K562 (cell line): Measurements from ENCODE around the gene SYK. TPM values are rescaled to one million over a fixed set of nuclear protein-coding genes. Genes with fewer than 3 reads are reported as not detected.
"Not testable (repeated sequence)": the region's sequence is repeated elsewhere in the genome, so short reads cannot be mapped to it uniquely, and the experiment has no call there.

Experiments
- ATAC-seq: fragments of 200-7000 bp; cut with Tn5 transposase; 3 replicates; pipeline ENCODE4 v1.9.1; 2020; ENCODE audit warnings: moderate library complexity
- BruUV-seq: library from RNA; stranded (reverse); fragments of 400-500 nt; replicated peaks from 2 replicates; lab custom pipeline; 2021; lab: Mats Ljungman, UMichigan
- CTCF ChIA-PET: fragments of 300-600 bp; formaldehyde crosslinking; extraction: SDS; loops from one replicate; lab custom pipeline; 2021; ENCODE audit warnings: low intra/inter-chr PET ratio; lab: Yijun Ruan, JAX
- POLR2A ChIA-PET: fragments of 300-600, 350-650 bp; sonication (Branson Sonifier 250); formaldehyde crosslinking; extraction: SDS; loops from one replicate; lab custom pipeline; 2021; ENCODE audit warnings: antibody characterized with exemption, inconsistent platforms; lab: Yijun Ruan, JAX
- DNase-seq, 4 experiments: peaks; one replicate each; pipeline versions ENCODE4 v3.0.0 to v3.0.0-alpha.2; 2011 to 2018; ENCODE audit warnings: low spot score in 3 of 4, mixed read lengths in 3 of 4; ENCODE audit errors: extremely low read depth in 1 of 4
- FAIRE-seq: peaks from 2 replicates; lab custom pipeline; 2011; peaks lifted over from hg19 to GRCh38; lab: Jason Lieb, UNC
- H2AFZ ChIP-seq: 2 replicates; pipeline ENCODE4 v1.6.0; 2011; ENCODE audit warnings: low read depth, low read length, control low read depth, inconsistent platforms
- H3K27ac ChIP-seq: fragments of 200-600 bp; 3 replicates; pipeline ENCODE4 v1.8.0; 2011; ENCODE audit warnings: low read depth, mild to moderate bottlenecking, control low read depth, inconsistent platforms, low read length, moderate library complexity, mixed read lengths; ENCODE audit errors: extremely low read depth
- H3K27me3 ChIP-seq, 2 experiments: fragments of 300-600 bp in 1 of 2; 2 replicates in 1 of 2; 3 replicates in 1 of 2; pipeline versions ENCODE4 v1.6.0 to v1.8.0; 2011; ENCODE audit warnings: inconsistent platforms in 2 of 2, low read length in 2 of 2, mild to moderate bottlenecking in 1 of 2, mixed read lengths in 1 of 2, moderate library complexity in 1 of 2; ENCODE audit not compliant: control insufficient read depth in 2 of 2, insufficient read depth in 2 of 2
- H3K36me3 ChIP-seq: fragments of 300-600 bp; 3 replicates; pipeline ENCODE4 v1.8.0; 2011; ENCODE audit warnings: mild to moderate bottlenecking, low read length, inconsistent platforms; ENCODE audit not compliant: control insufficient read depth, insufficient read depth
- H3K4me1 ChIP-seq, 2 experiments: fragments of 200-600 bp in 1 of 2; replicated peaks in 1 of 2; 2 replicates in 1 of 2; 3 replicates in 1 of 2; pipeline versions ENCODE4 v1.5.1 to v1.8.0; 2011; ENCODE audit warnings: inconsistent platforms in 2 of 2, low read length in 2 of 2, mild to moderate bottlenecking in 1 of 2, mixed read lengths in 1 of 2, moderate library complexity in 1 of 2; ENCODE audit not compliant: control insufficient read depth in 2 of 2, insufficient read depth in 2 of 2
- H3K4me2 ChIP-seq: 2 replicates; pipeline ENCODE4 v1.6.1; 2011; ENCODE audit warnings: low read length, control low read depth, inconsistent platforms, mixed read lengths; ENCODE audit not compliant: insufficient read depth
- H3K4me3 ChIP-seq: fragments of 200-600 bp; sonication (generic), shearing (Covaris generic); 2 replicates; pipeline ENCODE4 v1.5.1; 2016; ENCODE audit warnings: control low read depth, inconsistent platforms
- H3K79me2 ChIP-seq: fragments of 200-600 bp; 3 replicates; pipeline ENCODE4 v1.8.0; 2011; ENCODE audit warnings: low read length, inconsistent platforms; ENCODE audit not compliant: control insufficient read depth, insufficient read depth
- H3K9ac ChIP-seq, 2 experiments: 2 replicates each; pipeline versions ENCODE4 v1.6.0 to v1.6.1; 2011; ENCODE audit warnings: low read depth in 2 of 2, low read length in 2 of 2, control low read depth in 1 of 2, inconsistent platforms in 1 of 2, mild to moderate bottlenecking in 1 of 2, mixed read lengths in 1 of 2; ENCODE audit not compliant: insufficient read depth in 1 of 2
- H3K9me1 ChIP-seq: one replicate; pipeline ENCODE4 v1.6.0; 2011; ENCODE audit warnings: inconsistent platforms, mild to moderate bottlenecking, low read length, moderate library complexity; ENCODE audit not compliant: control insufficient read depth, insufficient read depth
- H3K9me3 ChIP-seq: replicated peaks from 2 replicates; pipeline ENCODE4 v1.5.1; 2011; ENCODE audit warnings: low read depth, low read length, inconsistent platforms; ENCODE audit not compliant: control insufficient read depth, insufficient read depth
- H4K20me1 ChIP-seq: replicated peaks from 2 replicates; pipeline ENCODE4 v1.6.1; 2011; ENCODE audit warnings: low read length, inconsistent platforms, mixed read lengths; ENCODE audit not compliant: control insufficient read depth, insufficient read depth
- COPS2 ChIP-seq: fragments of 450-650 bp; conservative IDR thresholded peaks from 2 replicates; pipeline ENCODE4 v1.6.1; 2016; ENCODE audit warnings: mild to moderate bottlenecking, moderate library complexity
- GABPB1 ChIP-seq: sonication (generic); formaldehyde crosslinking; IDR thresholded peaks from 2 replicates; pipeline ENCODE4 v1.8.0; 2022; ENCODE audit warnings: mild to moderate bottlenecking, missing genetic modification reagents
- KDM1A ChIP-seq, 2 experiments: fragments of 450-650 bp; IDR thresholded peaks; 2 replicates each; pipeline ENCODE4 v1.6.1; 2016; ENCODE audit warnings: mild to moderate bottlenecking in 2 of 2
- LCOR ChIP-seq: sonication (generic); formaldehyde crosslinking; IDR thresholded peaks from 2 replicates; pipeline ENCODE4 v1.8.0; 2022; ENCODE audit warnings: mild to moderate bottlenecking, missing genetic modification reagents
- NCOA1 ChIP-seq: fragments of 450-650 bp; IDR thresholded peaks from 2 replicates; pipeline ENCODE4 v1.6.1; 2016; ENCODE audit warnings: low read depth
- PTBP1 ChIP-seq: fragments of 200-400 bp; formaldehyde crosslinking; IDR thresholded peaks from 2 replicates; pipeline ENCODE4 v1.6.1; 2017; ENCODE audit warnings: low read depth, low read length
- PURB ChIP-seq: sonication (generic); formaldehyde crosslinking; IDR thresholded peaks from 2 replicates; pipeline ENCODE4 v1.9.0; 2021; ENCODE audit warnings: low read depth, mild to moderate bottlenecking, missing genetic modification reagents
- TBP ChIP-seq: optimal IDR thresholded peaks from 2 replicates; pipeline ENCODE3; 2011; ENCODE audit warnings: low read depth, low read length, improper control_type of control experiment
- ZFP36 ChIP-seq: fragments of 150-350 bp; IDR thresholded peaks from 2 replicates; pipeline ENCODE4 v1.6.1; 2018; ENCODE audit warnings: low read length, low read depth; ENCODE audit not compliant: partially characterized antibody
- WGBS: fragments of 100-300 bp; shearing (Covaris generic); methylation state at CpG from one replicate; pipeline ENCODE4 v1.1.6; 2016; ENCODE audit warnings: low coverage, mixed read lengths; ENCODE audit not compliant: insufficient coverage; ENCODE audit errors: missing lambda C conversion rate; 5-methylcytosine and 5-hydroxymethylcytosine counted together
- in situ Hi-C: fragments of 300-500 bp; cut with MboI; formaldehyde crosslinking; loops from 4 replicates; pipeline ENCODE4 v1.15.0; 2018; ENCODE audit warnings: inconsistent platforms, mixed read lengths
- intact Hi-C: fragments of 100-400 bp; cut with micrococcal nuclease; formaldehyde crosslinking; loops from 2 replicates; pipeline ENCODE4 v1.14.2; 2022
- polyA plus RNA-seq, 8 experiments: library from polyadenylated mRNA; depleted of rRNA in 4 of 8; stranded (reverse) in 5 of 8; unstranded in 3 of 8; fragments of >200 nt; fragmentation: Nextera tagmentation in 2 of 8; fragmentation: Illumina TruSeq in 1 of 8; extraction: Ambion mirVana in 2 of 8; extraction: Trizol in 1 of 8; gene quantifications; 2 replicates each; pipeline versions ENCODE4 v1.2.1 to v1.2.3, GENCODE V29; 2011 to 2014; ENCODE audit warnings: inconsistent platforms in 1 of 8, missing spikeins in 1 of 8
- total RNA-seq, 7 experiments: library from RNA; depleted of rRNA in 6 of 7; stranded (reverse); fragments of >200 nt in 6 of 7; fragmentation: Illumina TruSeq in 2 of 7; extraction: Trizol in 2 of 7; gene quantifications; 2 replicates each; pipeline versions ENCODE4 v1.2.1 to v1.2.3, GENCODE V29; 2011 to 2021; ENCODE audit warnings: low replicate concordance in 1 of 7
- TF ChIP-seq, protein P1 (sequence below): fragments of 450-650 bp; IDR thresholded peaks from 2 replicates; pipeline ENCODE4 v1.6.1; 2016; ENCODE audit warnings: mild to moderate bottlenecking, moderate library complexity

Gene SYK
- total and polyA plus RNA-seq, 9 of the 15 experiments (the other 6 are each of a cell fraction or from before 2014, with no cell fraction given), result 3.9 to 32.7 (median 16.7) TPM

DNA sequence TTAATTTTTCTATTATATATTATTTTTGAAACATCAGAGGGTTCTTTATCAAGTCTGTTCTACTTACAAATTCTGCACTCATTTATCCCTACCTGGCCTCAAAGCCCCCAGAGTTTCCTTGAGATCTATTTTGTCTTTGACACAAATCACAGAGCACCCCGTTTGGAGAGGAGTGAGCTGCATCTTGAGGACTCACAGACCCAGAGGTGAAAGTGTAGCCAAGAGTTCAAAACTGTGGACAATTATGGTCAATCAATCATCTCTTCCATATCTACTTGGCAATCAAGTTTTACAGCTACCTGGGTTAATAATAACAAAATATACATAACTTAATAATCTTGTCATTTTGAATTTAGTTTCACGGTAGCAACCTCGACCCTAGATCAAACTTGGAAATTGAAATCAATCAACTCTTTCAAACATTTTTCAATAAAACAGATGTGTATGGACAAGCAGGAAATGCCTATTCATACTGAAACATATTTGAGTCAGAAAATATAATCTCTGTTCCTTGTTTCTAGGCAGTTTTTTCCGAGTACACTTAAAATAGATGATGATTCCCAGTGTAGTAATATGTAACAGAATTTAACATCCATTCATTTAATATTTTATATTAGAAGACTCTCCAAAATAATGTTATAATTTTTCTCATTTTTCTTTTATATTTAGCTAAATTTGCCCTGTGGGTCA lies 13.7 kb upstream of the SYK start (continued):
- TF ChIP-seq, protein P1, sequence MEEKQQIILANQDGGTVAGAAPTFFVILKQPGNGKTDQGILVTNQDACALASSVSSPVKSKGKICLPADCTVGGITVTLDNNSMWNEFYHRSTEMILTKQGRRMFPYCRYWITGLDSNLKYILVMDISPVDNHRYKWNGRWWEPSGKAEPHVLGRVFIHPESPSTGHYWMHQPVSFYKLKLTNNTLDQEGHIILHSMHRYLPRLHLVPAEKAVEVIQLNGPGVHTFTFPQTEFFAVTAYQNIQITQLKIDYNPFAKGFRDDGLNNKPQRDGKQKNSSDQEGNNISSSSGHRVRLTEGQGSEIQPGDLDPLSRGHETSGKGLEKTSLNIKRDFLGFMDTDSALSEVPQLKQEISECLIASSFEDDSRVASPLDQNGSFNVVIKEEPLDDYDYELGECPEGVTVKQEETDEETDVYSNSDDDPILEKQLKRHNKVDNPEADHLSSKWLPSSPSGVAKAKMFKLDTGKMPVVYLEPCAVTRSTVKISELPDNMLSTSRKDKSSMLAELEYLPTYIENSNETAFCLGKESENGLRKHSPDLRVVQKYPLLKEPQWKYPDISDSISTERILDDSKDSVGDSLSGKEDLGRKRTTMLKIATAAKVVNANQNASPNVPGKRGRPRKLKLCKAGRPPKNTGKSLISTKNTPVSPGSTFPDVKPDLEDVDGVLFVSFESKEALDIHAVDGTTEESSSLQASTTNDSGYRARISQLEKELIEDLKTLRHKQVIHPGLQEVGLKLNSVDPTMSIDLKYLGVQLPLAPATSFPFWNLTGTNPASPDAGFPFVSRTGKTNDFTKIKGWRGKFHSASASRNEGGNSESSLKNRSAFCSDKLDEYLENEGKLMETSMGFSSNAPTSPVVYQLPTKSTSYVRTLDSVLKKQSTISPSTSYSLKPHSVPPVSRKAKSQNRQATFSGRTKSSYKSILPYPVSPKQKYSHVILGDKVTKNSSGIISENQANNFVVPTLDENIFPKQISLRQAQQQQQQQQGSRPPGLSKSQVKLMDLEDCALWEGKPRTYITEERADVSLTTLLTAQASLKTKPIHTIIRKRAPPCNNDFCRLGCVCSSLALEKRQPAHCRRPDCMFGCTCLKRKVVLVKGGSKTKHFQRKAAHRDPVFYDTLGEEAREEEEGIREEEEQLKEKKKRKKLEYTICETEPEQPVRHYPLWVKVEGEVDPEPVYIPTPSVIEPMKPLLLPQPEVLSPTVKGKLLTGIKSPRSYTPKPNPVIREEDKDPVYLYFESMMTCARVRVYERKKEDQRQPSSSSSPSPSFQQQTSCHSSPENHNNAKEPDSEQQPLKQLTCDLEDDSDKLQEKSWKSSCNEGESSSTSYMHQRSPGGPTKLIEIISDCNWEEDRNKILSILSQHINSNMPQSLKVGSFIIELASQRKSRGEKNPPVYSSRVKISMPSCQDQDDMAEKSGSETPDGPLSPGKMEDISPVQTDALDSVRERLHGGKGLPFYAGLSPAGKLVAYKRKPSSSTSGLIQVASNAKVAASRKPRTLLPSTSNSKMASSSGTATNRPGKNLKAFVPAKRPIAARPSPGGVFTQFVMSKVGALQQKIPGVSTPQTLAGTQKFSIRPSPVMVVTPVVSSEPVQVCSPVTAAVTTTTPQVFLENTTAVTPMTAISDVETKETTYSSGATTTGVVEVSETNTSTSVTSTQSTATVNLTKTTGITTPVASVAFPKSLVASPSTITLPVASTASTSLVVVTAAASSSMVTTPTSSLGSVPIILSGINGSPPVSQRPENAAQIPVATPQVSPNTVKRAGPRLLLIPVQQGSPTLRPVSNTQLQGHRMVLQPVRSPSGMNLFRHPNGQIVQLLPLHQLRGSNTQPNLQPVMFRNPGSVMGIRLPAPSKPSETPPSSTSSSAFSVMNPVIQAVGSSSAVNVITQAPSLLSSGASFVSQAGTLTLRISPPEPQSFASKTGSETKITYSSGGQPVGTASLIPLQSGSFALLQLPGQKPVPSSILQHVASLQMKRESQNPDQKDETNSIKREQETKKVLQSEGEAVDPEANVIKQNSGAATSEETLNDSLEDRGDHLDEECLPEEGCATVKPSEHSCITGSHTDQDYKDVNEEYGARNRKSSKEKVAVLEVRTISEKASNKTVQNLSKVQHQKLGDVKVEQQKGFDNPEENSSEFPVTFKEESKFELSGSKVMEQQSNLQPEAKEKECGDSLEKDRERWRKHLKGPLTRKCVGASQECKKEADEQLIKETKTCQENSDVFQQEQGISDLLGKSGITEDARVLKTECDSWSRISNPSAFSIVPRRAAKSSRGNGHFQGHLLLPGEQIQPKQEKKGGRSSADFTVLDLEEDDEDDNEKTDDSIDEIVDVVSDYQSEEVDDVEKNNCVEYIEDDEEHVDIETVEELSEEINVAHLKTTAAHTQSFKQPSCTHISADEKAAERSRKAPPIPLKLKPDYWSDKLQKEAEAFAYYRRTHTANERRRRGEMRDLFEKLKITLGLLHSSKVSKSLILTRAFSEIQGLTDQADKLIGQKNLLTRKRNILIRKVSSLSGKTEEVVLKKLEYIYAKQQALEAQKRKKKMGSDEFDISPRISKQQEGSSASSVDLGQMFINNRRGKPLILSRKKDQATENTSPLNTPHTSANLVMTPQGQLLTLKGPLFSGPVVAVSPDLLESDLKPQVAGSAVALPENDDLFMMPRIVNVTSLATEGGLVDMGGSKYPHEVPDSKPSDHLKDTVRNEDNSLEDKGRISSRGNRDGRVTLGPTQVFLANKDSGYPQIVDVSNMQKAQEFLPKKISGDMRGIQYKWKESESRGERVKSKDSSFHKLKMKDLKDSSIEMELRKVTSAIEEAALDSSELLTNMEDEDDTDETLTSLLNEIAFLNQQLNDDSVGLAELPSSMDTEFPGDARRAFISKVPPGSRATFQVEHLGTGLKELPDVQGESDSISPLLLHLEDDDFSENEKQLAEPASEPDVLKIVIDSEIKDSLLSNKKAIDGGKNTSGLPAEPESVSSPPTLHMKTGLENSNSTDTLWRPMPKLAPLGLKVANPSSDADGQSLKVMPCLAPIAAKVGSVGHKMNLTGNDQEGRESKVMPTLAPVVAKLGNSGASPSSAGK, result no peak
- TF ChIP-seq LCOR (CRISPR knock-in tag), result no peak
- TF ChIP-seq TBP, result no peak
- TF ChIP-seq ZFP36, result no peak
- TF ChIP-seq KDM1A (IDR thresholded peaks at IDR 0.05), result no peak
- no peak for TF ChIP-seq PTBP1
- no peak for TF ChIP-seq PURB
- TF ChIP-seq COPS2, result no peak
- TF ChIP-seq GABPB1, result no peak
- TF ChIP-seq NCOA1, result no peak

DNA sequence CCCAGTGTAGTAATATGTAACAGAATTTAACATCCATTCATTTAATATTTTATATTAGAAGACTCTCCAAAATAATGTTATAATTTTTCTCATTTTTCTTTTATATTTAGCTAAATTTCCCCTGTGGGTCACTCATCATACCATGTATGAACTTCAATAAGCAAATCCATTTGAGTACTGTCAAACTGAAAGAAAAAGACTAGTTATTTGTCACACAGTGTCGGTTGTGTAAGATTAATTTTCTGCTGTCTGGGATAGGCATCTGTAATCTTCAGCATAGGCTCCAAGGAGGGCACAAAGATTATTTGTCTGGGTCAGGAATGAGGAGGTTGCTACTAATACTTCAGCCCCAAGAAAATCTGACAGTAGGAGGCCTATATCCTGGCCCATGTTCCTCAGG lies 13.1 kb upstream of the SYK start:
- H4K20me1 ChIP-seq, ATAC-seq, H3K4me1 ChIP-seq: not testable (repeated sequence)

More for the DNA sequence above, 13.1 kb upstream of the SYK start:
- DNase-seq, H3K36me3 ChIP-seq, H3K4me2 ChIP-seq, FAIRE-seq, H3K9me3 ChIP-seq, H2AFZ ChIP-seq, H3K27me3 ChIP-seq, H3K9ac ChIP-seq, H3K27ac ChIP-seq, intact Hi-C loops, H3K4me3 ChIP-seq, CTCF ChIA-PET, H3K9me1 ChIP-seq, POLR2A ChIA-PET, in situ Hi-C loops, H3K79me2 ChIP-seq, BruUV-seq: not testable (repeated sequence)
- 0% methylated on average over 1 of the region's 1 CpG for WGBS
